GM23338 (cell line): ENCODE results near the gene E4F1.

Source experiments
- CREB1 ChIP-seq: fragments of 250-450 bp; sonication (Bioruptor Pico); IDR thresholded peaks from 2 replicates; pipeline ENCODE4 v1.5.0; 2020; ENCODE audit warnings: low read depth, mild to moderate bottlenecking, moderate library complexity
- EZH2 ChIP-seq: fragments of 200-600 bp; sonication (generic); IDR thresholded peaks from one replicate; pipeline ENCODE4 v1.8.0; 2017; ENCODE audit warnings: antibody characterized with exemption, mild to moderate bottlenecking, low read depth; ENCODE audit not compliant: unreplicated experiment
- EZH2phosphoT487 ChIP-seq: fragments of 200-600 bp; sonication (generic); IDR thresholded peaks from one replicate; pipeline ENCODE4 v1.8.1; 2018; ENCODE audit warnings: antibody characterized with exemption; ENCODE audit not compliant: unreplicated experiment
- POLR2AphosphoS5 ChIP-seq: IDR thresholded peaks from 2 replicates; pipeline ENCODE4 v1.6.1; 2016; ENCODE audit warnings: antibody characterized with exemption, low read depth
- ZNF462 ChIP-seq: fragments of 250-450 bp; sonication (Bioruptor Pico); IDR thresholded peaks from 2 replicates; pipeline ENCODE4 v1.5.0; 2020; ENCODE audit warnings: mild to moderate bottlenecking, moderate library complexity
- TF ChIP-seq, protein P1 (sequence below), 2 experiments: fragments of 200-600 bp in 1 of 2; sonication (generic) in 1 of 2; conservative IDR thresholded peaks; 2 replicates each; pipeline versions ENCODE4 v1.5.1 to v1.6.1; 2016 to 2017; ENCODE audit warnings: antibody characterized with exemption in 2 of 2, low read depth in 2 of 2, mild to moderate bottlenecking in 2 of 2, moderate library complexity in 1 of 2
- TF ChIP-seq, protein P2 (sequence below): IDR thresholded peaks from one replicate; pipeline ENCODE4 v1.6.1; 2018; ENCODE audit warnings: antibody characterized with exemption; ENCODE audit not compliant: unreplicated experiment

- TF ChIP-seq CREB1 (no peak), POLR2AphosphoS5 (no peak), EZH2 (no peak), EZH2phosphoT487 (no peak), ZNF462 (no peak)
- TF ChIP-seq, protein P1, sequence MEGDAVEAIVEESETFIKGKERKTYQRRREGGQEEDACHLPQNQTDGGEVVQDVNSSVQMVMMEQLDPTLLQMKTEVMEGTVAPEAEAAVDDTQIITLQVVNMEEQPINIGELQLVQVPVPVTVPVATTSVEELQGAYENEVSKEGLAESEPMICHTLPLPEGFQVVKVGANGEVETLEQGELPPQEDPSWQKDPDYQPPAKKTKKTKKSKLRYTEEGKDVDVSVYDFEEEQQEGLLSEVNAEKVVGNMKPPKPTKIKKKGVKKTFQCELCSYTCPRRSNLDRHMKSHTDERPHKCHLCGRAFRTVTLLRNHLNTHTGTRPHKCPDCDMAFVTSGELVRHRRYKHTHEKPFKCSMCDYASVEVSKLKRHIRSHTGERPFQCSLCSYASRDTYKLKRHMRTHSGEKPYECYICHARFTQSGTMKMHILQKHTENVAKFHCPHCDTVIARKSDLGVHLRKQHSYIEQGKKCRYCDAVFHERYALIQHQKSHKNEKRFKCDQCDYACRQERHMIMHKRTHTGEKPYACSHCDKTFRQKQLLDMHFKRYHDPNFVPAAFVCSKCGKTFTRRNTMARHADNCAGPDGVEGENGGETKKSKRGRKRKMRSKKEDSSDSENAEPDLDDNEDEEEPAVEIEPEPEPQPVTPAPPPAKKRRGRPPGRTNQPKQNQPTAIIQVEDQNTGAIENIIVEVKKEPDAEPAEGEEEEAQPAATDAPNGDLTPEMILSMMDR (conservative IDR thresholded peaks at IDR 0.05; ENCODE audit: low read depth in 2 of 2): no peak
- TF ChIP-seq, protein P2, sequence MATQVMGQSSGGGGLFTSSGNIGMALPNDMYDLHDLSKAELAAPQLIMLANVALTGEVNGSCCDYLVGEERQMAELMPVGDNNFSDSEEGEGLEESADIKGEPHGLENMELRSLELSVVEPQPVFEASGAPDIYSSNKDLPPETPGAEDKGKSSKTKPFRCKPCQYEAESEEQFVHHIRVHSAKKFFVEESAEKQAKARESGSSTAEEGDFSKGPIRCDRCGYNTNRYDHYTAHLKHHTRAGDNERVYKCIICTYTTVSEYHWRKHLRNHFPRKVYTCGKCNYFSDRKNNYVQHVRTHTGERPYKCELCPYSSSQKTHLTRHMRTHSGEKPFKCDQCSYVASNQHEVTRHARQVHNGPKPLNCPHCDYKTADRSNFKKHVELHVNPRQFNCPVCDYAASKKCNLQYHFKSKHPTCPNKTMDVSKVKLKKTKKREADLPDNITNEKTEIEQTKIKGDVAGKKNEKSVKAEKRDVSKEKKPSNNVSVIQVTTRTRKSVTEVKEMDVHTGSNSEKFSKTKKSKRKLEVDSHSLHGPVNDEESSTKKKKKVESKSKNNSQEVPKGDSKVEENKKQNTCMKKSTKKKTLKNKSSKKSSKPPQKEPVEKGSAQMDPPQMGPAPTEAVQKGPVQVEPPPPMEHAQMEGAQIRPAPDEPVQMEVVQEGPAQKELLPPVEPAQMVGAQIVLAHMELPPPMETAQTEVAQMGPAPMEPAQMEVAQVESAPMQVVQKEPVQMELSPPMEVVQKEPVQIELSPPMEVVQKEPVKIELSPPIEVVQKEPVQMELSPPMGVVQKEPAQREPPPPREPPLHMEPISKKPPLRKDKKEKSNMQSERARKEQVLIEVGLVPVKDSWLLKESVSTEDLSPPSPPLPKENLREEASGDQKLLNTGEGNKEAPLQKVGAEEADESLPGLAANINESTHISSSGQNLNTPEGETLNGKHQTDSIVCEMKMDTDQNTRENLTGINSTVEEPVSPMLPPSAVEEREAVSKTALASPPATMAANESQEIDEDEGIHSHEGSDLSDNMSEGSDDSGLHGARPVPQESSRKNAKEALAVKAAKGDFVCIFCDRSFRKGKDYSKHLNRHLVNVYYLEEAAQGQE: no peak
These were observed 3.5 kb downstream of the E4F1 start for GRCh38 chr16:2226918-2227317.
